H9 (cell line): ENCODE data around the gene PRKAG3. TPM values are rescaled to one million over a fixed set of nuclear protein-coding genes. Genes with fewer than 3 reads are reported as not detected.

Experiments
- DNase-seq: peaks from one replicate; pipeline ENCODE4 v3.0.0-alpha.2; 2017
- H2AFZ ChIP-seq: one replicate; pipeline ENCODE4 v1.6.1; 2013; ENCODE audit warnings: mild to moderate bottlenecking, low read length, control low read depth, moderate library complexity
- H2AK5ac ChIP-seq: 2 replicates; pipeline ENCODE4 v1.6.1; 2013; ENCODE audit warnings: low read length, control low read depth, mixed read lengths; ENCODE audit not compliant: insufficient read length
- H2BK120ac ChIP-seq: one replicate; pipeline ENCODE4 v1.6.1; 2013; ENCODE audit warnings: low read depth, mild to moderate bottlenecking, low read length, control low read depth, inconsistent platforms; ENCODE audit not compliant: poor library complexity, severe bottlenecking
- H2BK12ac ChIP-seq: 2 replicates; pipeline ENCODE4 v1.6.1; 2013; ENCODE audit warnings: low read length, control low read depth, mixed read lengths, low read depth; ENCODE audit not compliant: insufficient read length
- H2BK15ac ChIP-seq: 2 replicates; pipeline ENCODE4 v1.6.1; 2013; ENCODE audit warnings: low read depth, low read length, control low read depth
- H2BK20ac ChIP-seq: one replicate; pipeline ENCODE4 v1.6.1; 2013; ENCODE audit warnings: low read depth, mild to moderate bottlenecking, low read length, control low read depth, inconsistent platforms; ENCODE audit not compliant: poor library complexity, severe bottlenecking
- H2BK5ac ChIP-seq: 2 replicates; pipeline ENCODE4 v1.6.1; 2013; ENCODE audit warnings: low read length, control low read depth, mixed read lengths; ENCODE audit not compliant: insufficient read length
- H3K14ac ChIP-seq: 2 replicates; pipeline ENCODE4 v1.6.1; 2013; ENCODE audit warnings: low read length, control low read depth; ENCODE audit not compliant: insufficient read depth
- H3K18ac ChIP-seq: 2 replicates; pipeline ENCODE4 v1.6.1; 2013; ENCODE audit warnings: low read depth, mild to moderate bottlenecking, mixed read lengths, low read length, control low read depth; ENCODE audit not compliant: insufficient read length
- H3K23ac ChIP-seq: 2 replicates; pipeline ENCODE4 v1.6.1; 2013; ENCODE audit warnings: low read length, control low read depth, mixed read lengths, low read depth; ENCODE audit not compliant: insufficient read length
- H3K23me2 ChIP-seq: 2 replicates; pipeline ENCODE4 v1.6.1; 2013; ENCODE audit warnings: low read depth, mild to moderate bottlenecking, mixed read lengths, low read length, control low read depth; ENCODE audit not compliant: insufficient read length, poor library complexity, severe bottlenecking
- H3K27ac ChIP-seq: 2 replicates; pipeline ENCODE4 v1.5.1; 2013; ENCODE audit warnings: low read length, control low read depth, mixed read lengths, low read depth; ENCODE audit not compliant: insufficient read length
- H3K27me3 ChIP-seq: 2 replicates; pipeline ENCODE4 v1.6.1; 2013; ENCODE audit warnings: low read length, control low read depth, inconsistent platforms; ENCODE audit not compliant: insufficient read depth
- H3K4ac ChIP-seq: 2 replicates; pipeline ENCODE4 v1.6.1; 2013; ENCODE audit warnings: low read depth, mild to moderate bottlenecking, control low read depth, inconsistent platforms, low read length, moderate library complexity
- H3K4me1 ChIP-seq: 2 replicates; pipeline ENCODE4 v1.6.1; 2013; ENCODE audit warnings: low read length, control low read depth, inconsistent platforms; ENCODE audit not compliant: insufficient read depth
- H3K4me2 ChIP-seq: 2 replicates; pipeline ENCODE4 v1.6.1; 2013; ENCODE audit warnings: low read length, control low read depth, mixed read lengths; ENCODE audit not compliant: insufficient read length, insufficient read depth
- H3K56ac ChIP-seq: 2 replicates; pipeline ENCODE4 v1.6.1; 2013; ENCODE audit warnings: low read depth, mild to moderate bottlenecking, mixed read lengths, low read length, control low read depth; ENCODE audit not compliant: insufficient read length
- H3K79me1 ChIP-seq: 2 replicates; pipeline ENCODE4 v1.6.1; 2013; ENCODE audit warnings: low read depth, mild to moderate bottlenecking, moderate library complexity, low read length, control low read depth, inconsistent platforms; ENCODE audit not compliant: insufficient read depth, poor library complexity, severe bottlenecking
- H3K79me2 ChIP-seq: 2 replicates; pipeline ENCODE4 v1.6.1; 2013; ENCODE audit warnings: low read length, control low read depth, inconsistent platforms; ENCODE audit not compliant: insufficient read depth
- H3K9ac ChIP-seq: 2 replicates; pipeline ENCODE4 v1.6.1; 2013; ENCODE audit warnings: low read length, control low read depth, mixed read lengths; ENCODE audit not compliant: insufficient read length; ENCODE audit errors: extremely low read depth
- H3K9me3 ChIP-seq: one replicate; pipeline ENCODE4 v1.6.1; 2013; ENCODE audit warnings: low read depth, low read length, inconsistent platforms; ENCODE audit not compliant: control insufficient read depth
- H3T11ph ChIP-seq: one replicate; pipeline ENCODE4 v1.6.1; 2013; ENCODE audit warnings: mild to moderate bottlenecking, low read length, control low read depth, inconsistent platforms
- H4K20me1 ChIP-seq: one replicate; pipeline ENCODE4 v1.6.1; 2013; ENCODE audit not compliant: control insufficient read depth, insufficient read length, insufficient read depth
- H4K5ac ChIP-seq: 2 replicates; pipeline ENCODE4 v1.6.1; 2013; ENCODE audit warnings: low read depth, mild to moderate bottlenecking, mixed read lengths, low read length, control low read depth; ENCODE audit not compliant: insufficient read length
- H4K8ac ChIP-seq: replicated peaks from 2 replicates; pipeline ENCODE4 v1.6.1; 2013; ENCODE audit warnings: low read length, control low read depth, mixed read lengths, low read depth; ENCODE audit not compliant: insufficient read length
- H4K91ac ChIP-seq: 2 replicates; pipeline ENCODE4 v1.6.1; 2013; ENCODE audit warnings: low read depth, mild to moderate bottlenecking, moderate library complexity, mixed read lengths, low read length, control low read depth; ENCODE audit not compliant: insufficient read length
- H3K27ac Mint-ChIP-seq, 3 experiments: 2 replicates in 2 of 3; 3 replicates in 1 of 3; pipeline ENCODE4 v1.8.0; 2020 to 2021; ENCODE audit warnings: mixed read lengths in 3 of 3, mild to moderate bottlenecking in 1 of 3, moderate library complexity in 1 of 3
- H3K27me3 Mint-ChIP-seq: 2 replicates; pipeline ENCODE4 v1.8.0; 2021; ENCODE audit warnings: low read depth, mild to moderate bottlenecking, moderate library complexity, mixed read lengths
- H3K36me3 Mint-ChIP-seq, 3 experiments: 2 replicates in 2 of 3; 3 replicates in 1 of 3; pipeline ENCODE4 v1.8.0; 2020 to 2021; ENCODE audit warnings: low read depth in 3 of 3, mixed read lengths in 3 of 3; ENCODE audit not compliant: insufficient read depth in 1 of 3
- H3K4me1 Mint-ChIP-seq, 2 experiments: 2 replicates each; pipeline ENCODE4 v1.8.0; 2020; ENCODE audit warnings: mixed read lengths in 2 of 2
- H3K4me3 Mint-ChIP-seq, 2 experiments: 2 replicates in 1 of 2; 3 replicates in 1 of 2; pipeline ENCODE4 v1.8.0; 2020 to 2021; ENCODE audit warnings: mild to moderate bottlenecking in 2 of 2, mixed read lengths in 2 of 2, moderate library complexity in 1 of 2
- H3K9me3 Mint-ChIP-seq, 2 experiments: 2 replicates in 1 of 2; 3 replicates in 1 of 2; pipeline ENCODE4 v1.8.0; 2020; ENCODE audit warnings: mild to moderate bottlenecking in 2 of 2, mixed read lengths in 2 of 2, moderate library complexity in 1 of 2
- WGBS: extraction: QIAGEN DNeasy Blood & Tissue Kit; methylation state at CpG from one replicate; pipeline ENCODE4 v1.1.7; 2013; ENCODE audit warnings: missing lambda C conversion rate, low lambda C conversion rate, mixed read lengths; ENCODE audit not compliant: insufficient read length; ENCODE audit errors: extremely low coverage; 5-methylcytosine and 5-hydroxymethylcytosine counted together
- total RNA-seq: library from RNA; stranded (reverse); gene quantifications from 2 replicates; pipeline ENCODE4 v1.2.1, GENCODE V29; 2021
- TF ChIP-seq, protein P1 (sequence below): fragments of 200-600 bp; sonication (generic); conservative IDR thresholded peaks from 3 replicates; pipeline ENCODE4 v1.8.0; 2021; ENCODE audit warnings: antibody characterized with exemption, mild to moderate bottlenecking

Gene PRKAG3
- total RNA-seq, 1 experiment from 2014 or later, result not detected

- TF ChIP-seq, protein P1, sequence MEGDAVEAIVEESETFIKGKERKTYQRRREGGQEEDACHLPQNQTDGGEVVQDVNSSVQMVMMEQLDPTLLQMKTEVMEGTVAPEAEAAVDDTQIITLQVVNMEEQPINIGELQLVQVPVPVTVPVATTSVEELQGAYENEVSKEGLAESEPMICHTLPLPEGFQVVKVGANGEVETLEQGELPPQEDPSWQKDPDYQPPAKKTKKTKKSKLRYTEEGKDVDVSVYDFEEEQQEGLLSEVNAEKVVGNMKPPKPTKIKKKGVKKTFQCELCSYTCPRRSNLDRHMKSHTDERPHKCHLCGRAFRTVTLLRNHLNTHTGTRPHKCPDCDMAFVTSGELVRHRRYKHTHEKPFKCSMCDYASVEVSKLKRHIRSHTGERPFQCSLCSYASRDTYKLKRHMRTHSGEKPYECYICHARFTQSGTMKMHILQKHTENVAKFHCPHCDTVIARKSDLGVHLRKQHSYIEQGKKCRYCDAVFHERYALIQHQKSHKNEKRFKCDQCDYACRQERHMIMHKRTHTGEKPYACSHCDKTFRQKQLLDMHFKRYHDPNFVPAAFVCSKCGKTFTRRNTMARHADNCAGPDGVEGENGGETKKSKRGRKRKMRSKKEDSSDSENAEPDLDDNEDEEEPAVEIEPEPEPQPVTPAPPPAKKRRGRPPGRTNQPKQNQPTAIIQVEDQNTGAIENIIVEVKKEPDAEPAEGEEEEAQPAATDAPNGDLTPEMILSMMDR, result peak; percentile 95
- no peak overlapping the region for H3T11ph ChIP-seq
- no peak overlapping the region for H4K91ac ChIP-seq
- H2BK120ac ChIP-seq, result no peak overlapping the region
- Mint-ChIP-seq H3K4me3 (no peak overlapping the region), H3K4me1 (peaks cover 26 to 40% of the 10 kb centered on the region in 2 experiments), H3K27me3 (peaks cover 97% of the 10 kb centered on the region), H3K27ac (no peak overlapping the region), H3K36me3 (no peaks in the 10 kb centered on the region; a peak in 2 of 7 replicates), H3K9me3 (peaks cover 2% of the 10 kb centered on the region in 2 experiments; a peak in 2 of 5 replicates)
- peak; percentile 81 for DNase-seq
- no peak overlapping the region for H4K5ac ChIP-seq
- no peaks in the 10 kb centered on the region for H3K79me2 ChIP-seq
- no peak overlapping the region for H2BK5ac ChIP-seq
- no peaks in the 10 kb centered on the region for H3K79me1 ChIP-seq
- peaks cover 93% of the 10 kb centered on the region for H3K27me3 ChIP-seq
- no peak overlapping the region for H3K27ac ChIP-seq
- peaks cover 2% of the 10 kb centered on the region for H3K23me2 ChIP-seq
- no peaks in the 10 kb centered on the region for H3K9me3 ChIP-seq
- H3K56ac ChIP-seq, result no peak overlapping the region
- no peak overlapping the region for H3K9ac ChIP-seq
- H4K20me1 ChIP-seq, result peaks cover 2% of the 10 kb centered on the region
- no peak overlapping the region for H3K4ac ChIP-seq
- H3K23ac ChIP-seq, result no peak overlapping the region
- no peak overlapping the region for H2AFZ ChIP-seq
- H2BK15ac ChIP-seq, result no peak overlapping the region
- no CpG with 5 or more reads among the region's 3 CpGs for WGBS
- no peak overlapping the region for H2BK12ac ChIP-seq
- no peak overlapping the region for H3K4me2 ChIP-seq
- no peaks in the 10 kb centered on the region for H3K4me1 ChIP-seq
- no peak overlapping the region for H3K18ac ChIP-seq
- no peak overlapping the region for H3K14ac ChIP-seq
- no peak overlapping the region for H2AK5ac ChIP-seq
- H2BK20ac ChIP-seq, result no peak overlapping the region
- H4K8ac ChIP-seq, result no peak overlapping the region
These were observed 45.1 kb upstream of the PRKAG3 start for GRCh38 chr2:218876562-218877219.
